Suprapubic skin (tissue), 4 donors: ENCODE measurements around the gene DYRK2.

ENCODE experiments used
- EP300 ChIP-seq: sonication (generic); formaldehyde crosslinking; IDR thresholded peaks from one replicate; pipeline ENCODE4 v1.6.1; 2017; ENCODE audit warnings: antibody characterized with exemption
- POLR2A ChIP-seq, 2 donors: fragments of 450-650 bp; IDR thresholded peaks; one replicate each; pipeline ENCODE4 v1.6.1; 2017; ENCODE audit warnings: antibody characterized with exemption in 2 of 2, mild to moderate bottlenecking in 2 of 2, moderate library complexity in 2 of 2
- POLR2AphosphoS5 ChIP-seq, 3 donors: sonication (generic); formaldehyde crosslinking; IDR thresholded peaks; one replicate each; pipeline ENCODE4 v1.6.1; 2017; ENCODE audit warnings: antibody characterized with exemption in 3 of 3
- TF ChIP-seq, protein P1 (sequence below), 2 donors: fragments of 200-600 bp in 1 of 2; fragments of 450-650 bp in 1 of 2; sonication (generic) in 1 of 2; IDR thresholded peaks; one replicate each; pipeline ENCODE4 v1.5.1; 2016 to 2019; ENCODE audit warnings: antibody characterized with exemption in 2 of 2, mild to moderate bottlenecking in 1 of 2, moderate library complexity in 1 of 2

DNA sequence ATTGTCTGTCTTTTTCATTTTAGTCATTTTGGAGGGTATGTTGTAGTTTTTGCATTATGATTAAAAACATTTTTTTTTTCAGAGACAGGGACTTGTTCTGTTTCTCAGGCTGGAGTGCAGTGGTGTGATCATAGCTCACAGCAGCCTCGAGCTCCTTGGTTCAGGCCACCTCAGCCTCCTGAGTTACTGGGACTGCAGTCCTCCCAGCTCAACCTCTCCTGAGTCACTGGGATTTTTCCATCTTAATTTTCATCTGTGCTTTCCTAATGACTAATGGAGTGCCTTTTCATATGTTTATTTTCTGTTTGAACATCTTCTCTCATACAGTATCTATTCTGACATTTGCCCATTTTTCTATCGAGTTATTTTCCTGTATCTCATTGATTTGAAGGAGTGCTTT lies 52.6 kb downstream of the DYRK2 start:
- no peak for TF ChIP-seq POLR2AphosphoS5 (IDR thresholded peaks at IDR 0.05)
- no peak for TF ChIP-seq POLR2A (IDR thresholded peaks at IDR 0.05)
- TF ChIP-seq, protein P1, sequence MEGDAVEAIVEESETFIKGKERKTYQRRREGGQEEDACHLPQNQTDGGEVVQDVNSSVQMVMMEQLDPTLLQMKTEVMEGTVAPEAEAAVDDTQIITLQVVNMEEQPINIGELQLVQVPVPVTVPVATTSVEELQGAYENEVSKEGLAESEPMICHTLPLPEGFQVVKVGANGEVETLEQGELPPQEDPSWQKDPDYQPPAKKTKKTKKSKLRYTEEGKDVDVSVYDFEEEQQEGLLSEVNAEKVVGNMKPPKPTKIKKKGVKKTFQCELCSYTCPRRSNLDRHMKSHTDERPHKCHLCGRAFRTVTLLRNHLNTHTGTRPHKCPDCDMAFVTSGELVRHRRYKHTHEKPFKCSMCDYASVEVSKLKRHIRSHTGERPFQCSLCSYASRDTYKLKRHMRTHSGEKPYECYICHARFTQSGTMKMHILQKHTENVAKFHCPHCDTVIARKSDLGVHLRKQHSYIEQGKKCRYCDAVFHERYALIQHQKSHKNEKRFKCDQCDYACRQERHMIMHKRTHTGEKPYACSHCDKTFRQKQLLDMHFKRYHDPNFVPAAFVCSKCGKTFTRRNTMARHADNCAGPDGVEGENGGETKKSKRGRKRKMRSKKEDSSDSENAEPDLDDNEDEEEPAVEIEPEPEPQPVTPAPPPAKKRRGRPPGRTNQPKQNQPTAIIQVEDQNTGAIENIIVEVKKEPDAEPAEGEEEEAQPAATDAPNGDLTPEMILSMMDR (IDR thresholded peaks at IDR 0.05) = no peak
- TF ChIP-seq EP300 = no peak
